WTC11 (cell line): ENCODE data around the gene WNT6. TPM values are rescaled to one million over a fixed set of nuclear protein-coding genes. Genes with fewer than 3 reads are reported as not detected.

Experiments
- ATAC-seq: fragments of 200-7000 bp; cut with Tn5 transposase; 2 replicates; pipeline ENCODE4 v1.10.0; 2021; ENCODE audit warnings: mild to moderate bottlenecking, moderate library complexity
- CTCF ChIA-PET: fragments of 300-600 bp; sonication (Branson Sonifier 250); formaldehyde crosslinking; loops from one replicate; lab custom pipeline; 2021; ENCODE audit warnings: antibody characterized with exemption; lab: Charles Lee
- POLR2A ChIA-PET: fragments of 350-600 bp; sonication (Branson Sonifier 250); formaldehyde crosslinking; loops from one replicate; lab custom pipeline; 2021; ENCODE audit warnings: antibody characterized with exemption; lab: Charles Lee
- DNase-seq: peaks from one replicate; pipeline ENCODE4 v3.0.0; 2021; ENCODE audit warnings: low spot score
- H3K27ac Mint-ChIP-seq: 2 replicates; pipeline ENCODE4 v1.8.0; 2021; ENCODE audit warnings: mixed read lengths
- H3K27me3 Mint-ChIP-seq: 2 replicates; pipeline ENCODE4 v1.8.0; 2021; ENCODE audit warnings: low read depth, mild to moderate bottlenecking, moderate library complexity, mixed read lengths
- H3K36me3 Mint-ChIP-seq: 2 replicates; pipeline ENCODE4 v1.8.0; 2021; ENCODE audit warnings: mixed read lengths
- H3K4me1 Mint-ChIP-seq: 2 replicates; pipeline ENCODE4 v1.8.0; 2022; ENCODE audit warnings: mixed read lengths
- H3K4me3 Mint-ChIP-seq: 2 replicates; pipeline ENCODE4 v1.8.0; 2021; ENCODE audit warnings: mild to moderate bottlenecking, moderate library complexity, mixed read lengths
- H3K9me3 Mint-ChIP-seq: 2 replicates; pipeline ENCODE4 v1.8.0; 2021; ENCODE audit warnings: mixed read lengths
- ARID4B ChIP-seq: sonication (generic); formaldehyde crosslinking; IDR thresholded peaks from 2 replicates; pipeline ENCODE4 v1.8.0; 2023; ENCODE audit warnings: missing genetic modification reagents, mild to moderate bottlenecking, borderline replicate concordance
- ATF6 ChIP-seq: sonication (generic); formaldehyde crosslinking; IDR thresholded peaks from 2 replicates; pipeline ENCODE4 v1.8.1; 2023; ENCODE audit warnings: mild to moderate bottlenecking, missing genetic modification reagents
- CREB1 ChIP-seq: sonication (generic); formaldehyde crosslinking; IDR thresholded peaks from 2 replicates; pipeline ENCODE4 v1.8.0; 2023; ENCODE audit warnings: mild to moderate bottlenecking, missing genetic modification reagents
- ERG ChIP-seq: fragments of 250-450 bp; sonication (Bioruptor Pico); IDR thresholded peaks from 2 replicates; pipeline ENCODE4 v1.8.0; 2021; ENCODE audit warnings: mild to moderate bottlenecking
- HMGXB4 ChIP-seq: sonication (generic); formaldehyde crosslinking; IDR thresholded peaks from 2 replicates; pipeline ENCODE4 v1.8.1; 2023; ENCODE audit warnings: mild to moderate bottlenecking, moderate library complexity, missing genetic modification reagents
- JAZF1 ChIP-seq: fragments of 250-450 bp; sonication (Bioruptor Pico); IDR thresholded peaks from 2 replicates; pipeline ENCODE4 v1.9.0; 2021; ENCODE audit warnings: moderate library complexity, mild to moderate bottlenecking, inconsistent platforms
- JUN ChIP-seq: sonication (generic); formaldehyde crosslinking; IDR thresholded peaks from 2 replicates; pipeline ENCODE4 v1.8.0; 2023; ENCODE audit warnings: mild to moderate bottlenecking, missing genetic modification reagents
- KAT7 ChIP-seq: sonication (generic); formaldehyde crosslinking; IDR thresholded peaks from 2 replicates; pipeline ENCODE4 v1.8.1; 2023; ENCODE audit warnings: missing genetic modification reagents, mild to moderate bottlenecking, borderline replicate concordance
- NR3C1 ChIP-seq: sonication (generic); formaldehyde crosslinking; conservative IDR thresholded peaks from 2 replicates; pipeline ENCODE4 v1.8.1; 2023; ENCODE audit warnings: low read depth, mild to moderate bottlenecking, missing genetic modification reagents
- RELA ChIP-seq: sonication (generic); formaldehyde crosslinking; IDR thresholded peaks from 2 replicates; pipeline ENCODE4 v1.8.1; 2022; ENCODE audit warnings: missing genetic modification reagents, mild to moderate bottlenecking, borderline replicate concordance
- SMAD3 ChIP-seq: sonication (generic); formaldehyde crosslinking; IDR thresholded peaks from 2 replicates; pipeline ENCODE4 v1.8.0; 2022; ENCODE audit warnings: missing genetic modification reagents, mild to moderate bottlenecking, borderline replicate concordance
- STAT6 ChIP-seq: sonication (generic); formaldehyde crosslinking; conservative IDR thresholded peaks from 2 replicates; pipeline ENCODE4 v1.8.1; 2023; ENCODE audit warnings: mild to moderate bottlenecking, low read depth, missing genetic modification reagents, moderate library complexity
- ZNF219 ChIP-seq: sonication (generic); formaldehyde crosslinking; IDR thresholded peaks from 2 replicates; pipeline ENCODE4 v1.8.0; 2023; ENCODE audit warnings: missing genetic modification reagents, mild to moderate bottlenecking, borderline replicate concordance
- ZNF423 ChIP-seq: fragments of 250-450 bp; sonication (Bioruptor Pico); IDR thresholded peaks from 2 replicates; pipeline ENCODE4 v2.1.2; 2022; ENCODE audit warnings: mild to moderate bottlenecking, moderate library complexity
- total RNA-seq: library from RNA; stranded (reverse); gene quantifications from 3 replicates; pipeline ENCODE4 v1.2.3, GENCODE V29; 2021
- TF ChIP-seq, protein P1 (sequence below): fragments of 200-600 bp; IDR thresholded peaks from 2 replicates; pipeline ENCODE4 v1.8.0; 2022; ENCODE audit warnings: antibody characterized with exemption

WNT6 gene
- total RNA-seq, 1 experiment from 2014 or later = not detected

GRCh38 chr2:218896501-218897393, 37.1 kb downstream of the WNT6 start:
- Mint-ChIP-seq H3K4me3 (peak overlapping the region; percentile 27; the same call in 1 of the 2 replicates), H3K4me1 (peaks cover 24% of the 10 kb centered on the region), H3K9me3 (no peaks in the 10 kb centered on the region), H3K36me3 (no peaks in the 10 kb centered on the region), H3K27me3 (peaks cover 99% of the 10 kb centered on the region), H3K27ac (no peak overlapping the region)
- peak; percentile 36 for ATAC-seq
- POLR2A ChIA-PET = interaction anchor here (0.6 to 1.0 kb wide), 3 partner anchors 12 to 491 kb away, joined by 3 to 4 read pairs (median 3); no protein-coding TSS in a partner anchor
- TF ChIP-seq JAZF1 (CRISPR knock-in tag) (no peak), NR3C1 (CRISPR knock-in tag) (no peak), ZNF423 (CRISPR knock-in tag) (no peak), ARID4B (CRISPR knock-in tag) (no peak), JUN (CRISPR knock-in tag) (no peak), ERG (CRISPR knock-in tag) (no peak), CREB1 (CRISPR knock-in tag) (no peak), RELA (CRISPR knock-in tag) (no peak), STAT6 (CRISPR knock-in tag) (no peak), KAT7 (CRISPR knock-in tag) (no peak), SMAD3 (CRISPR knock-in tag) (no peak), ATF6 (CRISPR knock-in tag) (no peak), ZNF219 (CRISPR knock-in tag) (no peak), HMGXB4 (CRISPR knock-in tag) (no peak)
- TF ChIP-seq, protein P1, sequence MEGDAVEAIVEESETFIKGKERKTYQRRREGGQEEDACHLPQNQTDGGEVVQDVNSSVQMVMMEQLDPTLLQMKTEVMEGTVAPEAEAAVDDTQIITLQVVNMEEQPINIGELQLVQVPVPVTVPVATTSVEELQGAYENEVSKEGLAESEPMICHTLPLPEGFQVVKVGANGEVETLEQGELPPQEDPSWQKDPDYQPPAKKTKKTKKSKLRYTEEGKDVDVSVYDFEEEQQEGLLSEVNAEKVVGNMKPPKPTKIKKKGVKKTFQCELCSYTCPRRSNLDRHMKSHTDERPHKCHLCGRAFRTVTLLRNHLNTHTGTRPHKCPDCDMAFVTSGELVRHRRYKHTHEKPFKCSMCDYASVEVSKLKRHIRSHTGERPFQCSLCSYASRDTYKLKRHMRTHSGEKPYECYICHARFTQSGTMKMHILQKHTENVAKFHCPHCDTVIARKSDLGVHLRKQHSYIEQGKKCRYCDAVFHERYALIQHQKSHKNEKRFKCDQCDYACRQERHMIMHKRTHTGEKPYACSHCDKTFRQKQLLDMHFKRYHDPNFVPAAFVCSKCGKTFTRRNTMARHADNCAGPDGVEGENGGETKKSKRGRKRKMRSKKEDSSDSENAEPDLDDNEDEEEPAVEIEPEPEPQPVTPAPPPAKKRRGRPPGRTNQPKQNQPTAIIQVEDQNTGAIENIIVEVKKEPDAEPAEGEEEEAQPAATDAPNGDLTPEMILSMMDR = no peak
- CTCF ChIA-PET = interaction anchor here (0.6 to 9.5 kb wide), 20 partner anchors 9 to 457 kb away, joined by 3 to 422 read pairs (median 14); partner anchors contain the start of genes CDK5R2, TTLL4, WNT10A and WNT6
- no peak for DNase-seq
